ENCODE results near the gene RCOR3.
"Not testable (repeated sequence)": the region's sequence is repeated elsewhere in the genome, so short reads cannot be mapped to it uniquely, and the experiment has no call there.

The RCOR3 gene

GRCh38 chr1:211258756-211259637 lies at the start of gene RCOR3:
Gene RCOR3 (plus strand): TSS chr1:211259366. CDS start chr1:211259561, 195 bp downstream.
- DNase-seq (ENCODE audit: low read depth in 2 of 2) = peak; percentile 88 to 89

GRCh38 chr1:211210052-211210451 lies 49.1 kb upstream of the RCOR3 start:
- no peak for DNase-seq (ENCODE audit: low read depth in 2 of 2)

GRCh38 chr1:211210965-211211364 lies 48.2 kb upstream of the RCOR3 start:
- DNase-seq (ENCODE audit: low read depth in 2 of 2) = no peak

GRCh38 chr1:211213702-211214101 lies 45.5 kb upstream of the RCOR3 start:
- no peak for DNase-seq (ENCODE audit: low read depth in 2 of 2)

GRCh38 chr1:211215577-211215976 lies 43.6 kb upstream of the RCOR3 start:
- DNase-seq (ENCODE audit: low read depth in 2 of 2) = no peak

GRCh38 chr1:211217392-211217791 lies 41.8 kb upstream of the RCOR3 start:
- DNase-seq (ENCODE audit: low read depth in 2 of 2) = no peak

- DNase-seq (ENCODE audit: low read depth in 2 of 2) = not testable (repeated sequence)
Observed at GRCh38 chr1:211222469-211223234, 36.5 kb upstream of the RCOR3 start.

- DNase-seq (ENCODE audit: low read depth in 2 of 2) = peak; percentile 34 to 42
Observed at GRCh38 chr1:211228573-211229364, 30.4 kb upstream of the RCOR3 start.

GRCh38 chr1:211229365-211229759 lies 29.8 kb upstream of the RCOR3 start:
- DNase-seq (ENCODE audit: low read depth in 2 of 2) = no peak

GRCh38 chr1:211231873-211232272 lies 27.3 kb upstream of the RCOR3 start:
- no peak for DNase-seq (ENCODE audit: low read depth in 2 of 2)

GRCh38 chr1:211236633-211237320 lies 22.4 kb upstream of the RCOR3 start:
- no peak for DNase-seq (ENCODE audit: low read depth in 2 of 2)

GRCh38 chr1:211237579-211237978 lies 21.6 kb upstream of the RCOR3 start:
- no peak for DNase-seq (ENCODE audit: low read depth in 2 of 2)

- not testable (repeated sequence) for DNase-seq (ENCODE audit: low read depth in 2 of 2)
Observed at GRCh38 chr1:211240567-211240966, 18.6 kb upstream of the RCOR3 start.

- DNase-seq (ENCODE audit: low read depth in 2 of 2) = no peak
Observed at GRCh38 chr1:211241071-211241470, 18.1 kb upstream of the RCOR3 start.

GRCh38 chr1:211243639-211244038 lies 15.5 kb upstream of the RCOR3 start:
- DNase-seq (ENCODE audit: low read depth in 2 of 2) = not testable (repeated sequence)

- not testable (repeated sequence) for DNase-seq (ENCODE audit: low read depth in 2 of 2)
Observed at GRCh38 chr1:211246583-211246982, 12.6 kb upstream of the RCOR3 start.

GRCh38 chr1:211247921-211248320 lies 11.2 kb upstream of the RCOR3 start:
- no peak for DNase-seq (ENCODE audit: low read depth in 2 of 2)

GRCh38 chr1:211249611-211250010 lies 9.6 kb upstream of the RCOR3 start:
- not testable (repeated sequence) for DNase-seq (ENCODE audit: low read depth in 2 of 2)

- no peak for DNase-seq (ENCODE audit: low read depth in 2 of 2)
Observed at GRCh38 chr1:211257826-211258225, 1.3 kb upstream of the RCOR3 start.

GRCh38 chr1:211258310-211258755 lies 833 bp upstream of the RCOR3 start:
- peak; percentile 45 to 50 for DNase-seq (ENCODE audit: low read depth in 2 of 2)

GRCh38 chr1:211259638-211260126 lies 516 bp downstream of the RCOR3 start:
- DNase-seq (ENCODE audit: low read depth in 2 of 2) = peak in 1 of 2 donors; percentile 36
